ENCODE data around the gene SENP5. TPM values are rescaled to one million over a fixed set of nuclear protein-coding genes. Genes with fewer than 3 reads are reported as not detected.

The SENP5 gene
- total and polyA plus RNA-seq, 9 of the 15 experiments (the other 6 are each of a cell fraction or from before 2014, with no cell fraction given): 18.3 to 59.7 (median 35.8) TPM

- H4K20me1 ChIP-seq (replicated peaks; ENCODE audit: control insufficient read depth, insufficient read depth, low read length): no peaks in the 10 kb centered on the region
- no peak overlapping the region for H3K4me3 ChIP-seq
- no peaks in the 10 kb centered on the region for H3K9me1 ChIP-seq (ENCODE audit: control insufficient read depth, insufficient read depth, low read length)
- H3K4me2 ChIP-seq (ENCODE audit: insufficient read depth, low read length): no peak overlapping the region
- in situ Hi-C loops (cut with MboI): no loop called here
- H3K36me3 ChIP-seq (ENCODE audit: control insufficient read depth, insufficient read depth, low read length): peaks cover 65% of the 10 kb centered on the region
- H3K27me3 ChIP-seq (ENCODE audit: control insufficient read depth in 2 of 2, insufficient read depth in 2 of 2, low read length in 2 of 2): no peaks in the 10 kb centered on the region
- peaks cover 85% of the 10 kb centered on the region for H3K79me2 ChIP-seq (ENCODE audit: control insufficient read depth, insufficient read depth, low read length)
- POLR2A ChIA-PET: interaction anchor here (0.7 to 1.8 kb wide), 2 partner anchors 12 to 56 kb away, joined by 3 to 5 read pairs; partner anchors contain the start of gene NCBP2
- H3K27ac ChIP-seq (ENCODE audit: extremely low read depth, low read depth, low read length): no peak overlapping the region
- intact Hi-C loops (cut with micrococcal nuclease): no loop called here
- WGBS (ENCODE audit: insufficient coverage, low coverage, missing lambda C conversion rate): 85% methylated on average over 4 of the region's 4 CpGs
- H3K9me3 ChIP-seq (replicated peaks; ENCODE audit: control insufficient read depth, insufficient read depth, low read depth, low read length): no peaks in the 10 kb centered on the region
- TF ChIP-seq EP300 (IDR thresholded peaks at IDR 0.05; ENCODE audit: low read length) (no peak), C11orf30 (IDR thresholded peaks at IDR 0.05; ENCODE audit: low read depth) (no peak), ZNF3 (CRISPR knock-in tag; IDR thresholded peaks at IDR 0.05) (no peak), ZNF79 (CRISPR knock-in tag; IDR thresholded peaks at IDR 0.05; ENCODE audit: low read depth) (no peak), RHOXF2B (CRISPR knock-in tag; conservative IDR thresholded peaks at IDR 0.05) (no peak), ERF (CRISPR knock-in tag; IDR thresholded peaks at IDR 0.05) (no peak), ZNF217 (CRISPR knock-in tag; IDR thresholded peaks at IDR 0.05) (no peak), MYC (IDR thresholded peaks at IDR 0.05; ENCODE audit: low read depth, low read length) (no peak), MYC (CRISPR knock-in tag; IDR thresholded peaks at IDR 0.05; ENCODE audit: borderline replicate concordance, low read depth) (no peak)
- DNase-seq (ENCODE audit: extremely low read depth in 1 of 4, low spot score in 3 of 4) (no peak), ATAC-seq (no peak), FAIRE-seq (no peak)
- H2AFZ ChIP-seq (ENCODE audit: low read depth, low read length): no peak overlapping the region
- no TSS peak for BruUV-seq (replicated peaks)
- CTCF ChIA-PET (ENCODE audit: low intra/inter-chr PET ratio): no interaction called here
- no peak overlapping the region for H3K9ac ChIP-seq (ENCODE audit: insufficient read depth in 1 of 2, low read depth in 2 of 2, low read length in 2 of 2)
- peaks cover 0 to 4% of the 10 kb centered on the region in 2 experiments; a peak in 2 of 5 replicates for H3K4me1 ChIP-seq (replicated peaks in 1 of 2; ENCODE audit: control insufficient read depth in 2 of 2, insufficient read depth in 2 of 2, low read length in 2 of 2)
These were observed 18.4 kb downstream of the SENP5 start for GRCh38 chr3:196886144-196886543.

All from K562 (cell line).